OCI-M2 (cell line): ENCODE results near the gene PEMT.
"Not testable (repeated sequence)": the region's sequence is repeated elsewhere in the genome, so short reads cannot be mapped to it uniquely, and the experiment has no call there.

Experiments used
- DNase-seq: peaks from one replicate; lab custom pipeline; 2025; ENCODE audit not compliant: unreplicated experiment; lab: John Stamatoyannopoulos, UW

Gene PEMT

GRCh38 chr17:17591355-17592298 is at the start of gene PEMT:
Gene PEMT, minus strand, starts transcription at chr17:17591708. Its CDS starts 82 bp downstream, at chr17:17591626.
- peak; percentile 74 for DNase-seq

GRCh38 chr17:17639661-17640270 is 48.3 kb upstream of the PEMT start:
- DNase-seq = not testable (repeated sequence)

GRCh38 chr17:17638467-17638866 is 47.0 kb upstream of the PEMT start:
- no peak for DNase-seq

GRCh38 chr17:17636272-17636885 is 44.9 kb upstream of the PEMT start:
- no peak for DNase-seq

- not testable (repeated sequence) for DNase-seq
Observed at GRCh38 chr17:17635537-17636271, 44.2 kb upstream of the PEMT start.

- no peak for DNase-seq
Observed at GRCh38 chr17:17635126-17635525, 43.6 kb upstream of the PEMT start.

GRCh38 chr17:17633310-17633709 is 41.8 kb upstream of the PEMT start:
- no peak for DNase-seq

- not testable (repeated sequence) for DNase-seq
Observed at GRCh38 chr17:17632690-17633089, 41.2 kb upstream of the PEMT start.

GRCh38 chr17:17628388-17629008 is 37.0 kb upstream of the PEMT start:
- DNase-seq = no peak

GRCh38 chr17:17626840-17627239 is 35.3 kb upstream of the PEMT start:
- DNase-seq = no peak

GRCh38 chr17:17626151-17626805 is 34.8 kb upstream of the PEMT start:
- DNase-seq = no peak

GRCh38 chr17:17624741-17625140 is 33.2 kb upstream of the PEMT start:
- no peak for DNase-seq

GRCh38 chr17:17623904-17624303 is 32.4 kb upstream of the PEMT start:
- no peak for DNase-seq

GRCh38 chr17:17621254-17621653 is 29.7 kb upstream of the PEMT start:
- DNase-seq = no peak

- DNase-seq = peak; percentile 12
Observed at GRCh38 chr17:17613708-17614114, 22.2 kb upstream of the PEMT start.

GRCh38 chr17:17612085-17613022 is 20.8 kb upstream of the PEMT start:
- DNase-seq = no peak

- DNase-seq = no peak
Observed at GRCh38 chr17:17609121-17609520, 17.6 kb upstream of the PEMT start.

GRCh38 chr17:17606416-17607000 is 15.0 kb upstream of the PEMT start:
- DNase-seq = no peak

- DNase-seq = no peak
Observed at GRCh38 chr17:17605729-17606088, 14.2 kb upstream of the PEMT start.
